Esophagus squamous epithelium (tissue), 4 donors: ENCODE measurements around the gene NR1H2.

Experiments used
- CTCF ChIP-seq, 6 experiments: fragments of 450-650 bp in 4 of 6; fragments of 200-600 bp in 2 of 6; sonication (generic) in 2 of 6; IDR thresholded peaks; one replicate each; pipeline ENCODE4 v1.5.1; 2016 to 2019; ENCODE audit warnings: antibody characterized with exemption in 6 of 6, mild to moderate bottlenecking in 4 of 6, moderate library complexity in 4 of 6
- POLR2A ChIP-seq, 4 donors: fragments of 450-650 bp; IDR thresholded peaks; one replicate each; pipeline ENCODE4 v1.6.1; 2017; ENCODE audit warnings: antibody characterized with exemption in 4 of 4, mild to moderate bottlenecking in 4 of 4, moderate library complexity in 3 of 4

GRCh38 chr19:50331994-50332243 is 44.3 kb upstream of the NR1H2 start:
- TF ChIP-seq CTCF (IDR thresholded peaks at IDR 0.05) (no peak), POLR2A (IDR thresholded peaks at IDR 0.05) (no peak)
